GM18873 (cell line): Measurements from ENCODE around the gene CHST11.
A peak's percentile ranks its signal among the peaks of the same experiment; 100 is the strongest.
"Not testable (repeated sequence)": the region's sequence is repeated elsewhere in the genome, so short reads cannot be mapped to it uniquely, and the experiment has no call there.

Source experiments
- ATAC-seq: cut with Tn5 transposase; IDR thresholded peaks from one replicate; pipeline ENCODE4 v1.9.1; 2021; ENCODE audit warnings: mild to moderate bottlenecking, moderate library complexity, moderate number of reproducible peaks; ENCODE audit not compliant: unreplicated experiment, low FRiP score

The CHST11 gene

GRCh38 chr12:104547235-104547634 lies 90.5 kb downstream of the CHST11 start:
- ATAC-seq, result no peak

- ATAC-seq, result no peak
Measured at GRCh38 chr12:104549815-104550480, 93.2 kb downstream of the CHST11 start.

- ATAC-seq, result no peak
Measured at GRCh38 chr12:104551313-104551931, 94.7 kb downstream of the CHST11 start.

- no peak for ATAC-seq
Measured at GRCh38 chr12:104553421-104553820, 96.7 kb downstream of the CHST11 start.

- ATAC-seq, result no peak
Measured at GRCh38 chr12:104555648-104556047, 98.9 kb downstream of the CHST11 start.

GRCh38 chr12:104557488-104558195 lies 100.9 kb downstream of the CHST11 start:
- ATAC-seq, result no peak

GRCh38 chr12:104560881-104561280 lies 104.1 kb downstream of the CHST11 start:
- ATAC-seq, result no peak

- ATAC-seq, result no peak
Measured at GRCh38 chr12:104562763-104563162, 106.0 kb downstream of the CHST11 start.

GRCh38 chr12:104564662-104565061 lies 107.9 kb downstream of the CHST11 start:
- not testable (repeated sequence) for ATAC-seq

GRCh38 chr12:104565606-104566243 lies 109.0 kb downstream of the CHST11 start:
- ATAC-seq, result no peak

- no peak for ATAC-seq
Measured at GRCh38 chr12:104566244-104566993, 109.7 kb downstream of the CHST11 start.

GRCh38 chr12:104567832-104568486 lies 111.2 kb downstream of the CHST11 start:
- ATAC-seq, result no peak

GRCh38 chr12:104568487-104568868 lies 111.7 kb downstream of the CHST11 start:
- no peak for ATAC-seq

- no peak for ATAC-seq
Measured at GRCh38 chr12:104568935-104569334, 112.2 kb downstream of the CHST11 start.

GRCh38 chr12:104569346-104570173 lies 112.8 kb downstream of the CHST11 start:
- ATAC-seq, result peak; percentile 76

GRCh38 chr12:104570174-104570907 lies 113.6 kb downstream of the CHST11 start:
- no peak for ATAC-seq

GRCh38 chr12:104571328-104571727 lies 114.6 kb downstream of the CHST11 start:
- ATAC-seq, result no peak

- not testable (repeated sequence) for ATAC-seq
Measured at GRCh38 chr12:104574353-104574752, 117.6 kb downstream of the CHST11 start.
